GM12874 (cell line): Measurements from ENCODE around the gene TRAK1.

Experiments
- TF ChIP-seq, protein P1 (sequence below): IDR thresholded peaks from 2 replicates; pipeline ENCODE4 v1.5.1; 2011; ENCODE audit warnings: low read depth, mild to moderate bottlenecking, control low read depth, low read length, moderate library complexity; ENCODE audit not compliant: insufficient read depth

The TRAK1 gene

DNA sequence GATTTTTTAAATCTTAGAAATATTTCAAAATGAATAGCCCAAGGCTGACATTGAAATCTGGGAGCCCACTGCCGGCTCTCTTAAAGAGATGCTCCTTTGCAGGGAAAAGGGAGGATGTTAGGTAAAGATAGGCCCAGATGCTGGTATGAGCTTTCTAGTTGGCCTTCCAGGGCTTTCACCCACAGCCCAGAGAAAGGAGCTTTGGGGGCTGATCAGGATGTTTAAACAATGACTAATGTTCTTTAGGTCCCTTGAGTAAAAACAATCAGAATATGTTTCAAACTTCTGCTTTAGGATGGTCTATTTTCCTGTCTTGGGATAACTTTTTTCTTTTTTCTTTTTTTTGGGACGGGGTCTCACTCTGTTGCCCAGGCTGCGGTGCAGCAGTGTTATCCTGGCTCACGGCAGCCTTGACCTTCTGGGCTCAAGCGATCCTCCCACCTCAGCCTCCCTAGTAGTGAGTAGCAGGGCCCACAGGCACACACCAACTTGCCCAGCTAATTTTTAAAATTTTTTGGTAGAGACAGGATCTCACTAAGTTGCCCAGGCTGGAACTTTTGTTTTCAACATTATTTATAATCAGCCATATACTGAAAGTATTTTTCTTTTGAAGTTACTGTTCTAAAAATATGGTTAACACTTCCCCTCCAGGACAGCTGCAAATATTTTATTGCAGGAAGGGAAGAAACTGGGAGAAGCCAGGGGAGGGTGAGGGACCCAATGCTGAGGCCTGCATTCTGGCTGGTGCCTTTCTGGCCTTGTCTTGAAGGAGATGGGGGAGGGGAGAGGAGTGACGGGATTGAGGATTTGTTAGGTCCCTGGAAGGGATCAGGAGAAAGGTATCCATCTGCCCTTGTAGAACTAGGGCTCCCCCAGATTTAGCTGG is 70.1 kb downstream of the TRAK1 start:
- TF ChIP-seq, protein P1, sequence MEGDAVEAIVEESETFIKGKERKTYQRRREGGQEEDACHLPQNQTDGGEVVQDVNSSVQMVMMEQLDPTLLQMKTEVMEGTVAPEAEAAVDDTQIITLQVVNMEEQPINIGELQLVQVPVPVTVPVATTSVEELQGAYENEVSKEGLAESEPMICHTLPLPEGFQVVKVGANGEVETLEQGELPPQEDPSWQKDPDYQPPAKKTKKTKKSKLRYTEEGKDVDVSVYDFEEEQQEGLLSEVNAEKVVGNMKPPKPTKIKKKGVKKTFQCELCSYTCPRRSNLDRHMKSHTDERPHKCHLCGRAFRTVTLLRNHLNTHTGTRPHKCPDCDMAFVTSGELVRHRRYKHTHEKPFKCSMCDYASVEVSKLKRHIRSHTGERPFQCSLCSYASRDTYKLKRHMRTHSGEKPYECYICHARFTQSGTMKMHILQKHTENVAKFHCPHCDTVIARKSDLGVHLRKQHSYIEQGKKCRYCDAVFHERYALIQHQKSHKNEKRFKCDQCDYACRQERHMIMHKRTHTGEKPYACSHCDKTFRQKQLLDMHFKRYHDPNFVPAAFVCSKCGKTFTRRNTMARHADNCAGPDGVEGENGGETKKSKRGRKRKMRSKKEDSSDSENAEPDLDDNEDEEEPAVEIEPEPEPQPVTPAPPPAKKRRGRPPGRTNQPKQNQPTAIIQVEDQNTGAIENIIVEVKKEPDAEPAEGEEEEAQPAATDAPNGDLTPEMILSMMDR = no peak

DNA sequence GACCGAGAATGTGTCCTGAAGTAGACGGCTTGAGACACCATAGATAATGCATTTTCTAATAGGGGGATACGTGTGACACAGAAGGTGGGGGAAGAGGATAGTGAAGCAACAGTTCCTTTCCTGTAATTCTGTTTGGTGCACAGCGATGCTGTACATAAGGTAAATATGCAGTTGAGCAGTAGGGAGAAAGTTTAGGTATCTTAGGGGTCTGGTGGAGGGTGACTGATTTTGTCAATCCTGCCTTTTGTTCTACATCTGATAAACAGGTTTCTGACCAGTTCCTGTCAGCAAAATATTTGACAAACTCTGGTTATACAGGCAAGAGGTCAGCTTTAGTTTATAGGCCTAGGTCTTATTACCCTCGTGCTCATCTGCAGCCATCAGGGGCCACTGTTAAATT is 71.3 kb downstream of the TRAK1 start:
- TF ChIP-seq, protein P1 = no peak

DNA sequence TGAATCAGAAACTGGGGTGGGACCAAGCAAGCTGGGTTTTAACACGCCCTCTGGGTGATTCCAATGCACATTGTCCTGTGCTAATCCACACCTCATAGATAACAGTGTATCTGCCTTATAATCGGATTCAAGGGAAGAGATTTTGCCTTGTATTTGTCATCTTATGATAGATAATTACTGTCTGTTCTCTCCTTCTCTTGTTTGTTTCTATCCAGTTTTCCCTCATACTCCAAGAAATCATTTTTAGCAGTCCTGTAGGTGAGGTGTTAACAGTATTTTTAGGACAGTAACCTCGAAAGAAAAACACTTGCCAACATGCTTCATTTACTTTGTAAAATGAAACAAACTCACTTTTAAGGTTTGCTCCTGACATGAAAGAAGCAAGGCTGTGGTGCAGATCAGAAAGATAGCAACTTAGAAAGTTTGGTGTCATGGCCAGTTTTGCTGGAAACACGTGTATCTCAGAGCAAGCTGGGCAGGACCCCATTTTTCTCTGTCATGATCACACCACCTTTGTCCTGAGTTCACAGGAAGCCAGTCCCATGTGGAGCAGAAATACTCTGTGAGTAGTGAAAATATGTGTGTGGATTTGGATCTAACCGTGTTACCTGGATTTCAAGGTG is 72.6 kb downstream of the TRAK1 start:
- TF ChIP-seq, protein P1 = no peak

DNA sequence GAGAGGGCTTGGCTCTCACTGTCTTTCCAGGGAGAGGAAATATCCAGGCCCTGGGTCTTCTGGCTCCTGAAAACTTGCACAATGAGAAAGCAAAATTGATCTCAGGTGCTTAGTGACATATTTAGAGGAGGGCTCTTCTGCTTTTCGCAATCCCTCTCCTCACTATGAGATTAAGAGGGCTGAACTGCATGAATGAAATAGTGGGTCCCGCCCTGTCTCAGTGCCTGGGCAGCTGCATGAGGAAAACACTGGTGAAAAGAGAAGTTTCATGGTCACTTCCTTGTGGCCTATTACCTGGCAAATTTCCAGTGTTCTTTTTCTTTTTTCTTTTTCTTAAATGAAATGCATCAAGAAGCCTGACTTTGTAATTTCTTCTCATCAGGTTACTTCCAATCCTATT is 73.5 kb downstream of the TRAK1 start:
- TF ChIP-seq, protein P1 = no peak

DNA sequence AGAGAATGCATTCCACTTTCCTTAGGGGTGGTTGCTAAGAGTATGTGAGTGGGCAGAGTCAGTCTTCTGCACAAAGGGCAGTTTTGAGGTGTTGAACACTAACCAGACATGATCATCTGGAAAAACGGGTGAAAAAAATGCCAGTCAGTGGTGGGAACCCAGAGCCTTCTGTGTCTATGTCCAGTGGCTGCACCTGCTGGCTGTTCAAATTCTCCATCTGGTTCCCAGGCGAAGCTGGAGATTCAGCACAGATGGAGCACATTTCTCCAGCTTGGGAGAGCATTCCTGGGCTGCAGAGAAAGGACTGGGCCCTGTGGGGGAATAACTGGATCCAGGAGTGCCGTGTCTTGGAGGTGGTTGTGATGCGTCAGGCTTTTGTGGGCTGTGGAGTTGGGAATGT is 74.1 kb downstream of the TRAK1 start:
- TF ChIP-seq, protein P1 = no peak

DNA sequence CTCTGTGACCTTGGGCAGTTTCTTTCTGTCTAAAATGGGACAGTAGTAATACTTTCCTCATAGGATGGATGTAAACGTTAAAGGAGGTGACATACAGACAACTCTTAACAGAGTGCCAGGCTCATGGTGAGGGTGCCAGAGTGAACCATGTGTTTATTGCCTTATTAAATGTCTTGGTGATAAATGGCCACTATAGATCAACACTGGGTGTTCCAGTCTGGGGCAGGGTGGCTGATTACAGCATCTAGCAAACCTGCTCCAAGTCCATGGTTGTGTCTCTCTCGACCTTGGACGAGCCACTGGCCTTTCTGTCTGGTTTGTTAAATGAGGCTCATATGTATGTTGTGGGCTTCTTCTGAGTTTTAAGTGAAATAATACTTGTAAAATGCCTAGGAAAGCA is 75.1 kb downstream of the TRAK1 start:
- TF ChIP-seq, protein P1 = no peak

DNA sequence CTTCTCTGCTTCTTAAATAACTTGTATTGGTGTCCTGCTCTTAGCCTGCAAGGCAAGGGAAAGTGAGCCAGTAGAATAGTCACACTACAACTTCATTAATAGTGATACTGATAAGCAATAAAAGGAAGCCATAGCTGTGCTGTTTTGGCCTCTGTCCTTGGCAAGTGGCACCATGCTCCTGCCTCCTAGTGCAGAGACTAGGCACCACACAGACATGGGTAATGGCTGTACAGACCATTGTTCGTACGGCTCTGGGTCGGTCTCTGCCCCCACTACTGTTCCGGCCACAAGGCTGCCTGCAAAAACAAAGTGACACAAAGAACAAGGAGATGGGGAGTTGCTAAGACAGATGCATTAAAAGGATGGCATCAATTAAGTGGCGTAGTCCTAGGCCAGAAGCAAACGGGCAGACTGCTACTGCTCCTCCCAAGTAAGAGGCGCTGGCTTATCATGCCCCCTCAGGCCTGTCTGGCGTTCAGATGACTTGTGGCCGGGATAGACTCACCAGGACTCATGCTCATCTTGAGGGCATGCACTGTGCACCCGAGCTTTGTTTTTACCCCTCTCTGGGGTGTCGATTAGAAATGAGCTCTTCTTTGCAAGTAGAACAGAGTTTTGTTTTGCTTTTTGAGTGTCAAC is 75.6 kb downstream of the TRAK1 start:
- TF ChIP-seq, protein P1 = no peak
